B cell (primary cell): ENCODE data around the gene RDH14. TPM values are rescaled to one million over a fixed set of nuclear protein-coding genes. Genes with fewer than 3 reads are reported as not detected.

ENCODE experiments used
- ATAC-seq: fragments of 200-7000 bp; cut with Tn5 transposase; one replicate; pipeline ENCODE4 v1.10.0; 2021; ENCODE audit warnings: low read depth, mild to moderate bottlenecking, moderate number of reproducible peaks, moderate library complexity
- CTCF ChIA-PET: fragments of 350-600 bp; sonication (Branson Sonifier 250); formaldehyde crosslinking; loops from one replicate; lab custom pipeline; 2021; ENCODE audit warnings: antibody characterized with exemption, inconsistent platforms; lab: Charles Lee
- POLR2A ChIA-PET: fragments of 350-600 bp; sonication (Branson Sonifier 250); formaldehyde crosslinking; loops from one replicate; lab custom pipeline; 2021; ENCODE audit warnings: antibody characterized with exemption; lab: Charles Lee
- DNase-seq: peaks from one replicate; pipeline ENCODE4 v3.0.0; 2013
- H2AFZ ChIP-seq: 2 replicates; pipeline ENCODE4 v1.6.1; 2012; ENCODE audit warnings: mild to moderate bottlenecking, low read depth, low read length; ENCODE audit not compliant: insufficient read depth, poor library complexity, severe bottlenecking
- H3K27ac ChIP-seq, 2 donors: 1 replicate in 1 of 2; 2 replicates in 1 of 2; pipeline ENCODE4 v1.5.1; 2012 to 2013; ENCODE audit warnings: low read length in 2 of 2, mild to moderate bottlenecking in 2 of 2, moderate library complexity in 1 of 2
- H3K27me3 ChIP-seq, 4 experiments: fragments of 200-600 bp in 1 of 4; sonication (generic) in 1 of 4; replicated peaks in 1 of 4; 1 replicate in 2 of 4; 2 replicates in 2 of 4; pipeline versions ENCODE4 v1.6.1 to v1.7.0; 2013 to 2016; ENCODE audit warnings: low read length in 3 of 4, mild to moderate bottlenecking in 2 of 4, mixed read lengths in 1 of 4, moderate library complexity in 1 of 4; ENCODE audit not compliant: insufficient read depth in 4 of 4, control insufficient read depth in 3 of 4; ENCODE audit errors: control extremely low read depth in 1 of 4
- H3K36me3 ChIP-seq, 2 experiments: replicated peaks in 1 of 2; 1 replicate in 1 of 2; 2 replicates in 1 of 2; pipeline versions ENCODE4 v1.6.1 to v1.7.1; 2013; ENCODE audit warnings: low read length in 1 of 2; ENCODE audit not compliant: insufficient read depth in 2 of 2, control insufficient read depth in 1 of 2; ENCODE audit errors: control extremely low read depth in 1 of 2, extremely low read depth in 1 of 2
- H3K4me1 ChIP-seq, 2 donors: fragments of 200-600 bp in 1 of 2; sonication (generic) in 1 of 2; 1 replicate in 1 of 2; 2 replicates in 1 of 2; pipeline versions ENCODE4 v1.5.1 to v1.6.1; 2013 to 2017; ENCODE audit warnings: low read length in 2 of 2; ENCODE audit not compliant: control insufficient read depth in 2 of 2, insufficient read depth in 2 of 2
- H3K4me2 ChIP-seq: replicated peaks from 2 replicates; pipeline ENCODE3; 2012; ENCODE audit warnings: mild to moderate bottlenecking, low read depth, low read length; ENCODE audit not compliant: poor library complexity, severe bottlenecking
- H3K4me3 ChIP-seq, 5 experiments: fragments of 200-600 bp in 1 of 5; sonication (generic) in 1 of 5; 1 replicate in 3 of 5; 2 replicates in 2 of 5; pipeline versions ENCODE4 v1.5.1 to v1.7.0; 2011 to 2016; ENCODE audit warnings: low read length in 4 of 5, mild to moderate bottlenecking in 4 of 5, low read depth in 2 of 5, control low read depth in 1 of 5, moderate library complexity in 1 of 5; ENCODE audit not compliant: insufficient read depth in 1 of 5; ENCODE audit errors: control extremely low read depth in 1 of 5, extremely low read depth in 1 of 5
- H3K79me2 ChIP-seq: fragments of 200-600 bp; sonication (generic); one replicate; pipeline ENCODE4 v1.6.0; 2016; ENCODE audit warnings: low read length; ENCODE audit not compliant: control insufficient read depth, insufficient read depth
- H3K9ac ChIP-seq: fragments of 200-600 bp; sonication (generic); 2 replicates; pipeline ENCODE4 v1.6.1; 2017; ENCODE audit warnings: mild to moderate bottlenecking, low read length, moderate library complexity
- H3K9me3 ChIP-seq, 3 donors: one replicate each; pipeline versions ENCODE4 v1.6.1 to v1.7.1; 2013; ENCODE audit warnings: low read length in 2 of 3; ENCODE audit not compliant: control insufficient read depth in 2 of 3, insufficient read depth in 1 of 3; ENCODE audit errors: control extremely low read depth in 1 of 3
- H4K20me1 ChIP-seq: 2 replicates; pipeline ENCODE4 v1.6.0; 2012; ENCODE audit warnings: mild to moderate bottlenecking, low read length; ENCODE audit not compliant: insufficient read depth, control insufficient read depth, poor library complexity, severe bottlenecking
- H3K27ac Mint-ChIP-seq: one replicate; pipeline ENCODE4 v1.8.0; 2021; ENCODE audit warnings: mixed read lengths
- H3K27me3 Mint-ChIP-seq: one replicate; pipeline ENCODE4 v1.8.0; 2021; ENCODE audit warnings: mixed read lengths
- H3K4me1 Mint-ChIP-seq: one replicate; pipeline ENCODE4 v1.8.0; 2021; ENCODE audit warnings: mixed read lengths
- H3K4me3 Mint-ChIP-seq: one replicate; pipeline ENCODE4 v1.8.0; 2021; ENCODE audit warnings: mixed read lengths
- H3K9me3 Mint-ChIP-seq: one replicate; pipeline ENCODE4 v1.8.0; 2022; ENCODE audit warnings: mixed read lengths; ENCODE audit not compliant: insufficient read depth
- EZH2 ChIP-seq: IDR thresholded peaks from 2 replicates; pipeline ENCODE4 v1.6.1; 2012; ENCODE audit warnings: borderline replicate concordance, low read depth, mild to moderate bottlenecking, moderate library complexity, low read length; ENCODE audit not compliant: insufficient read depth, poor library complexity, severe bottlenecking
- WGBS: methylation state at CpG from one replicate; pipeline ENCODE4 v1.1.5; 2013; ENCODE audit warnings: missing lambda C conversion rate; ENCODE audit not compliant: insufficient coverage; 5-methylcytosine and 5-hydroxymethylcytosine counted together
- intact Hi-C: fragments of 100-400 bp; cut with micrococcal nuclease; formaldehyde crosslinking; loops from one replicate; pipeline ENCODE4 v1.10.0; 2022
- polyA plus RNA-seq: library from polyadenylated mRNA; depleted of rRNA; stranded (reverse); fragments of >200 nt; gene quantifications from 2 replicates; pipeline ENCODE4 v1.2.3, GENCODE V29; 2012
- total RNA-seq, 2 donors: library from RNA; stranded (reverse); fragments of 120-200 nt in 1 of 2; gene quantifications; 1 replicate in 1 of 2; 2 replicates in 1 of 2; pipeline versions ENCODE4 v1.2.3 to v1.2.4, GENCODE V29; 2013 to 2022
- TF ChIP-seq, protein P1 (sequence below): fragments of 200-600 bp; IDR thresholded peaks from one replicate; pipeline ENCODE4 v1.8.0; 2022; ENCODE audit warnings: antibody characterized with exemption, mild to moderate bottlenecking

RDH14 gene
- total and polyA plus RNA-seq, 2 donors (not counting 1 experiment from before 2014, with no cell fraction given) = 9.6 to 18.5 TPM

DNA sequence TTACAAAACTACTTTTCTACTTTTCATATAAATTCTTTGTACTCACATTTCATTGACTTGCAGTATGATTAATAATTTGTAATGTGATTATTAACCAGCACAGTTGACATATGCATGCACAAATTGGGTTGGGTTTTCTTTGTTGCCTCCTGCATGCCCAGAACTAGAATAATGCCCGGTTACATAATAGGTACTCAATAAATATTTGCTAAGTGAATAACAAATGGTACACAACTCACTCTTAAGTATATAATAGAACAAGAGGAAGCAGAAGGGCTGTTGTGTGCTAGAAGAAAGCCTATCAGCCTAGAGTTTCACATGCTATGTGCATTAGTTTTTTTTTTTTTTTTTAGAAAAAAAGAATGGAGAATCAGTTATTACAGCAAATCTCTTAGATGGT lies 9.3 kb downstream of the RDH14 start:
- Histone ChIP-seq H3K4me2 (no peak overlapping the region), H3K4me3 (no peak overlapping the region), H2AFZ (no peak overlapping the region), H3K9me3 (no peaks in the 10 kb centered on the region), H3K79me2 (peaks cover 10% of the 10 kb centered on the region), H3K36me3 (peaks cover 0 to 15% of the 10 kb centered on the region in 2 experiments), H3K27me3 (no peaks in the 10 kb centered on the region), H3K9ac (no peak overlapping the region), H3K4me1 (peaks cover 6 to 8% of the 10 kb centered on the region in 2 donors), H3K27ac (no peak overlapping the region), H4K20me1 (peaks cover 6% of the 10 kb centered on the region)
- ATAC-seq (no peak), DNase-seq (no peak)
- Mint-ChIP-seq H3K27ac (no peak overlapping the region), H3K27me3 (no peaks in the 10 kb centered on the region), H3K4me3 (no peak overlapping the region), H3K9me3 (no peaks in the 10 kb centered on the region), H3K4me1 (peaks cover 33% of the 10 kb centered on the region)
- TF ChIP-seq EZH2 = no peak
- TF ChIP-seq, protein P1, sequence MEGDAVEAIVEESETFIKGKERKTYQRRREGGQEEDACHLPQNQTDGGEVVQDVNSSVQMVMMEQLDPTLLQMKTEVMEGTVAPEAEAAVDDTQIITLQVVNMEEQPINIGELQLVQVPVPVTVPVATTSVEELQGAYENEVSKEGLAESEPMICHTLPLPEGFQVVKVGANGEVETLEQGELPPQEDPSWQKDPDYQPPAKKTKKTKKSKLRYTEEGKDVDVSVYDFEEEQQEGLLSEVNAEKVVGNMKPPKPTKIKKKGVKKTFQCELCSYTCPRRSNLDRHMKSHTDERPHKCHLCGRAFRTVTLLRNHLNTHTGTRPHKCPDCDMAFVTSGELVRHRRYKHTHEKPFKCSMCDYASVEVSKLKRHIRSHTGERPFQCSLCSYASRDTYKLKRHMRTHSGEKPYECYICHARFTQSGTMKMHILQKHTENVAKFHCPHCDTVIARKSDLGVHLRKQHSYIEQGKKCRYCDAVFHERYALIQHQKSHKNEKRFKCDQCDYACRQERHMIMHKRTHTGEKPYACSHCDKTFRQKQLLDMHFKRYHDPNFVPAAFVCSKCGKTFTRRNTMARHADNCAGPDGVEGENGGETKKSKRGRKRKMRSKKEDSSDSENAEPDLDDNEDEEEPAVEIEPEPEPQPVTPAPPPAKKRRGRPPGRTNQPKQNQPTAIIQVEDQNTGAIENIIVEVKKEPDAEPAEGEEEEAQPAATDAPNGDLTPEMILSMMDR = no peak
- intact Hi-C loops = no loop called here
- no CpG with 5 or more reads among the region's 1 CpG for WGBS
- CTCF ChIA-PET = no interaction called here
- POLR2A ChIA-PET = no interaction called here

DNA sequence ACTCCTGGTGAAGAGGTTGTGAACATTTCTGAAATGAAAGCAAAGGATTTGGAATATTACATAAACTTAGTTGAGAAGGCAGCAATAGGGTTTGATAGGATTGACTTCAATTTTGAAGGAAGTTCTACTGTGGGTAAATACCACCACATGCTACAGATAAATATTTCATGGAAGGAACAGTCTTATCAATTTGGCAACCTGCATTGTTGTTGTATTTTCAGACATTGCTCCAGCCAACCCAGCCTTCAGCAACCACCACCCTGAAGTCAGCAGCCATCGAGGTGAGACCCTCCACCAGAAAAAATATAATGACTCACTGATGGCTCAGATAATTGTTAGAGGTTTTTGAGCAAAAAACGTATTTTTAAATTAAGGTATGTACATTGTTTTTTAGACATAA lies 10.0 kb downstream of the RDH14 start:
- Histone ChIP-seq H3K9me3 (no peaks in the 10 kb centered on the region), H3K4me1 (peaks cover 10 to 12% of the 10 kb centered on the region in 2 donors), H3K27ac (no peak overlapping the region), H3K4me3 (no peak overlapping the region), H3K4me2 (no peak overlapping the region), H3K79me2 (peaks cover 10% of the 10 kb centered on the region), H3K9ac (no peak overlapping the region), H2AFZ (no peak overlapping the region), H3K36me3 (peaks cover 0 to 13% of the 10 kb centered on the region in 2 experiments), H4K20me1 (peaks cover 6% of the 10 kb centered on the region), H3K27me3 (no peaks in the 10 kb centered on the region)
- TF ChIP-seq EZH2 = no peak
- TF ChIP-seq, protein P1 = no peak
- DNase-seq (no peak), ATAC-seq (no peak)
- intact Hi-C loops = no loop called here
- Mint-ChIP-seq H3K27me3 (no peaks in the 10 kb centered on the region), H3K4me1 (peaks cover 37% of the 10 kb centered on the region), H3K27ac (no peak overlapping the region), H3K4me3 (no peak overlapping the region), H3K9me3 (no peaks in the 10 kb centered on the region)
- no CpG with 5 or more reads among the region's 2 CpGs for WGBS
- ChIA-PET CTCF (no interaction called here), POLR2A (no interaction called here)
